Smooth muscle cell of trachea (primary cell): ENCODE data around the gene NT5DC4. TPM values are rescaled to one million over a fixed set of nuclear protein-coding genes. Genes with fewer than 3 reads are reported as not detected.

Source experiments
- total RNA-seq: library from RNA; depleted of rRNA; stranded (reverse); fragments of >200 nt; gene quantifications from 2 replicates; pipeline ENCODE4 v1.2.1, GENCODE V29; 2014

NT5DC4 gene
- not detected in 2 replicates for total RNA-seq

DNA sequence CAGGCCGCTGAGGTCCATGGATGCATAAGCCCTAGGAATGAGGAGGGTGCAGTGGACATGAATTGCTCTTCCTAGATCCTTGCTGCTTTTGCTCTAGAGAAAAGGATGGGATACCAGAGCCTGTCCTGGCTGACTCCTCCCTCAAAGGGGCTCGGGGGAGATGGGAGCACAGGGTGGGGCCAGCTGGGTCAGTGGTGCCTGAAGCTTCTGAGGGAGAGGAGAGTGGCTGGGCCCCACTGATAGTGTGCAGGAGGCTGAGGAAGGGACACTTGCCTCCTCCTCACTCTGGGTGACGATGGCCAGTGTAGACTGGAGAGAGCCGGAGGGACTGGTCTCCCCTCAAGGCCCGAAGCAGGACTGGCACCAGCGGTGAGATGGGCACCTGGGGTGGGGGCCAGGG lies at the start of gene NT5DC4:
NT5DC4 (plus strand) TSS at position 236 of the 400 bp plus-strand sequence; CDS start at position 296, 60 bp downstream.

DNA sequence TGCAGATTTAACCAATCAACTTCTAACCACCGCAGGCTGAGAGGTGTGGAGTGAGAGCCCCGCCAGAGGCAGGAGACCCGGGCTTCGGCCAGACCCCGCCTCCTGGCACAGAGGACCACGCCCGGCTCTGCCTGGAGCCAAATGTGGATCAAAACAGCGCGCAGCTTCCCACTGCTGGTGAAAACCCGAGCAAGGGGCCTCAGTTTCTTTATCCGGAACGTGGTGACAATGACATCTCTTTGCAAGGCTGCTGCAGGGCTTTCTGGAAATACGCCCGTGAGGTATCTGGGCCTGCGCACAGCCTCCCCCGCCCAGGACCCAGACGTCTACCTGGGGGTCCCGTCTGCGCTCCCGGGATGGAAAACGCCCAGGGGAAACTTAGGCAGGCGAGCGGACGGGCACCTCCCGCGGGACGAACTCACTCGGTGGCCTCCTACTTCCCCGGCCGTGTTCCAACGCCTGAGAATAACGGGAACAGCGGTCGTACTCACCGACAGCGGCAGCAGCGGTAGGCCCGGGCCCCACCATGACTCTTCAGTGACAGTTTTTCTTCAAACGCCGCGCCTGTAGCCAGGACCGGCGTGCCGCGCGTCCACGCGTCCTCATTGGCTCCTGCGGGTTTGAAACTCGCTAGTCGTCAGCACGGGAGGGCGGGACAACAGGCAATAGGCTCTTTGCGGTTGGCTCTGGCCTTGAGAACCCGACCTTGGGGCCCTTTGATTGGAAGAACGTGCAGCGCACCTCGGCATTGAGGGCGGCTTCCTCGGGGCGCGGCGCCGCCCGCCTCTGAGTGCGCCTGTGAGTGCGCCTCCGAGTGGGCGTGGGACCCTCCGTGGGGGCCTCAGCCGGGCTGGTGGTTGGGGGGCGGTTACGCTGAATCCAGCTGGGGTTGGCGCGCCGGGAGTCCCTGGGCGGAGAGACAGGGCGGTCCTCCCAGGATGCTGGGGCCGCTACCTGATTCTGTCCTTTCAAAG lies 43.5 kb downstream of the NT5DC4 start, which contains the start of gene CKAP2L:
CKAP2L (minus strand) TSS at position 539 of the 974 bp plus-strand sequence; CDS start at position 528, 11 bp downstream.

DNA sequence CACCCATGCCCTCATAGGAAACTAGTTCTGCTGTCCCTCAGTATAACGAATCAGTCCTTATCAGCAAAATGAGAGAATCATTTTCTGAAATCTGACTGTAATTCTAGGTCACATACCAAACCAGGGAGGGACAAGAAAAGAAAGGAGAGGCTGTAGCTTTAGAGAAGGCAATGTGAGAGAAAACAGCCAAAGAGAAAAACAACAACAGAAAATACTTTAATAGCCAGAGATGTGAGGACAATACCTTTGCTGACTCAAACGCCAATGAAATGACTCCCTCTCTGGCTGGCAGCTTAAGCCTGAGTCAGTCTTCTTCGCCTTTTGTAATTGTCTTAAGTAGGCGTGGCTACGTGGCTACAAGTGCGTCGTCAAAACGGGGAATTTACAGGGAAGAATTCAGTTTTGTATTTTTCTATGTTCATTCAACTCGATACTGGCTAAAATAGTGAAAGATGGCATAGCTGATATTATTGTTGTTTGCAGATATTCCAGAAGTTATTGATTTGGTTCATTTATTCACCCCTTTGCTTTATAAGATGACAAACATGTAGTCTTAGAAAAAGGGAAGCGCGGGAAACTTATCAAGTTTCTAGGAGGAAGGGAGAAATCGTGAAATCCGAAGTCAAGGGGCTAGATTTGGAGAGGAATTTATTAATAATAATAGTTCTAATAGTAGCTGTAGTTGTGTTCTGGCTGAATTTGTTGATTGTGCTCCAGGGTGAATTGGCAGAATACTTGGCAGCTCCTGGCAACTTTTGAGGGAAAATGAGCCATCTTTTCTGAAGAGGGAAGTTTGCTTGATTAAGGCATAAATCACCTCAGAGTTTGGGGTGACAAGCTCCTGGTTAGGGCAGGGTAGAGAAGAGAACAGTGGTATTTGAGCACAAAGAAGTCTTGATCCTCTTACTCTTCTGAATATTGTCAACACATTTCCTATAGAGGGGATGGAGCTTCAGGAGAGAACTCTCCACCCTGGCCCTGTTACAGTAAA lies 63.7 kb downstream of the NT5DC4 start, which contains the start of gene IL1A:
IL1A (minus strand) TSS at position 295 of the 991 bp plus-strand sequence. CDS start 723 bp downstream, outside the sequence.

Other genes with a start within 250 kb of the NT5DC4 start
- 35.1 and 37.7 TPM in 2 replicates for gene TTL, start 238.9 kb upstream of the NT5DC4 start, total RNA-seq
- 10.9 and 12.5 TPM in 2 replicates for gene POLR1B, start 178.6 kb upstream of the NT5DC4 start, total RNA-seq
- gene CHCHD5, start 136.4 kb upstream of the NT5DC4 start, total RNA-seq, result 6.4 and 10.4 TPM in 2 replicates
- 50.4 and 77.5 TPM in 2 replicates for gene SLC20A1, start 75.1 kb upstream of the NT5DC4 start, total RNA-seq
- 0.50 and 15.3 TPM in 2 replicates for gene CKAP2L, start 43.6 kb downstream of the NT5DC4 start, total RNA-seq
- gene IL1A, start 63.5 kb downstream of the NT5DC4 start, total RNA-seq, result 0.15 and 0.33 TPM in 2 replicates
- gene IL1B, start 115.8 kb downstream of the NT5DC4 start, total RNA-seq, result 0.15 and 0.50 TPM in 2 replicates
- gene IL37, start 190.1 kb downstream of the NT5DC4 start, total RNA-seq, result not detected in 2 replicates